K562 (cell line): ENCODE results near the gene SLC17A8. TPM values are rescaled to one million over a fixed set of nuclear protein-coding genes. Genes with fewer than 3 reads are reported as not detected.

ENCODE experiments used
- ATAC-seq: fragments of 200-7000 bp; cut with Tn5 transposase; 3 replicates; pipeline ENCODE4 v1.9.1; 2020; ENCODE audit warnings: moderate library complexity
- BruUV-seq: library from RNA; stranded (reverse); fragments of 400-500 nt; replicated peaks from 2 replicates; lab custom pipeline; 2021; lab: Mats Ljungman, UMichigan
- CTCF ChIA-PET: fragments of 300-600 bp; formaldehyde crosslinking; extraction: SDS; loops from one replicate; lab custom pipeline; 2021; ENCODE audit warnings: low intra/inter-chr PET ratio; lab: Yijun Ruan, JAX
- POLR2A ChIA-PET: fragments of 300-600, 350-650 bp; sonication (Branson Sonifier 250); formaldehyde crosslinking; extraction: SDS; loops from one replicate; lab custom pipeline; 2021; ENCODE audit warnings: antibody characterized with exemption, inconsistent platforms; lab: Yijun Ruan, JAX
- DNase-seq, 4 experiments: peaks; one replicate each; pipeline versions ENCODE4 v3.0.0 to v3.0.0-alpha.2; 2011 to 2018; ENCODE audit warnings: low spot score in 3 of 4, mixed read lengths in 3 of 4; ENCODE audit errors: extremely low read depth in 1 of 4
- FAIRE-seq: peaks from 2 replicates; lab custom pipeline; 2011; peaks lifted over from hg19 to GRCh38; lab: Jason Lieb, UNC
- H2AFZ ChIP-seq: 2 replicates; pipeline ENCODE4 v1.6.0; 2011; ENCODE audit warnings: low read depth, low read length, control low read depth, inconsistent platforms
- H3K27ac ChIP-seq: fragments of 200-600 bp; 3 replicates; pipeline ENCODE4 v1.8.0; 2011; ENCODE audit warnings: low read depth, mild to moderate bottlenecking, control low read depth, inconsistent platforms, low read length, moderate library complexity, mixed read lengths; ENCODE audit errors: extremely low read depth
- H3K27me3 ChIP-seq, 2 experiments: fragments of 300-600 bp in 1 of 2; 2 replicates in 1 of 2; 3 replicates in 1 of 2; pipeline versions ENCODE4 v1.6.0 to v1.8.0; 2011; ENCODE audit warnings: inconsistent platforms in 2 of 2, low read length in 2 of 2, mild to moderate bottlenecking in 1 of 2, mixed read lengths in 1 of 2, moderate library complexity in 1 of 2; ENCODE audit not compliant: control insufficient read depth in 2 of 2, insufficient read depth in 2 of 2
- H3K36me3 ChIP-seq: fragments of 300-600 bp; 3 replicates; pipeline ENCODE4 v1.8.0; 2011; ENCODE audit warnings: mild to moderate bottlenecking, low read length, inconsistent platforms; ENCODE audit not compliant: control insufficient read depth, insufficient read depth
- H3K4me1 ChIP-seq, 2 experiments: fragments of 200-600 bp in 1 of 2; replicated peaks in 1 of 2; 2 replicates in 1 of 2; 3 replicates in 1 of 2; pipeline versions ENCODE4 v1.5.1 to v1.8.0; 2011; ENCODE audit warnings: inconsistent platforms in 2 of 2, low read length in 2 of 2, mild to moderate bottlenecking in 1 of 2, mixed read lengths in 1 of 2, moderate library complexity in 1 of 2; ENCODE audit not compliant: control insufficient read depth in 2 of 2, insufficient read depth in 2 of 2
- H3K4me2 ChIP-seq: 2 replicates; pipeline ENCODE4 v1.6.1; 2011; ENCODE audit warnings: low read length, control low read depth, inconsistent platforms, mixed read lengths; ENCODE audit not compliant: insufficient read depth
- H3K4me3 ChIP-seq: fragments of 200-600 bp; sonication (generic), shearing (Covaris generic); 2 replicates; pipeline ENCODE4 v1.5.1; 2016; ENCODE audit warnings: control low read depth, inconsistent platforms
- H3K79me2 ChIP-seq: fragments of 200-600 bp; 3 replicates; pipeline ENCODE4 v1.8.0; 2011; ENCODE audit warnings: low read length, inconsistent platforms; ENCODE audit not compliant: control insufficient read depth, insufficient read depth
- H3K9ac ChIP-seq, 2 experiments: 2 replicates each; pipeline versions ENCODE4 v1.6.0 to v1.6.1; 2011; ENCODE audit warnings: low read depth in 2 of 2, low read length in 2 of 2, control low read depth in 1 of 2, inconsistent platforms in 1 of 2, mild to moderate bottlenecking in 1 of 2, mixed read lengths in 1 of 2; ENCODE audit not compliant: insufficient read depth in 1 of 2
- H3K9me1 ChIP-seq: one replicate; pipeline ENCODE4 v1.6.0; 2011; ENCODE audit warnings: inconsistent platforms, mild to moderate bottlenecking, low read length, moderate library complexity; ENCODE audit not compliant: control insufficient read depth, insufficient read depth
- H3K9me3 ChIP-seq: replicated peaks from 2 replicates; pipeline ENCODE4 v1.5.1; 2011; ENCODE audit warnings: low read depth, low read length, inconsistent platforms; ENCODE audit not compliant: control insufficient read depth, insufficient read depth
- H4K20me1 ChIP-seq: replicated peaks from 2 replicates; pipeline ENCODE4 v1.6.1; 2011; ENCODE audit warnings: low read length, inconsistent platforms, mixed read lengths; ENCODE audit not compliant: control insufficient read depth, insufficient read depth
- MYNN ChIP-seq, 2 experiments: sonication (generic); formaldehyde crosslinking in 1 of 2; IDR thresholded peaks; 2 replicates each; pipeline versions ENCODE4 v1.5.0 to v1.6.1; 2016 to 2020; ENCODE audit warnings: antibody characterized with exemption in 1 of 2, missing genetic modification reagents in 1 of 2
- TBL1XR1 ChIP-seq, 2 experiments: IDR thresholded peaks; 2 replicates each; pipeline ENCODE4 v1.6.1; 2012; ENCODE audit warnings: improper control_type of control experiment in 2 of 2, low read length in 2 of 2, mild to moderate bottlenecking in 1 of 2
- ZNF589 ChIP-seq: fragments of 200-800 bp; sonication (Bioruptor generic); IDR thresholded peaks from 2 replicates; pipeline ENCODE4 v1.6.1; 2016; ENCODE audit warnings: low read depth, missing genetic modification characterization, missing compliant biosample characterization
- WGBS: fragments of 100-300 bp; shearing (Covaris generic); methylation state at CpG from one replicate; pipeline ENCODE4 v1.1.6; 2016; ENCODE audit warnings: low coverage, mixed read lengths; ENCODE audit not compliant: insufficient coverage; ENCODE audit errors: missing lambda C conversion rate; 5-methylcytosine and 5-hydroxymethylcytosine counted together
- in situ Hi-C: fragments of 300-500 bp; cut with MboI; formaldehyde crosslinking; loops from 4 replicates; pipeline ENCODE4 v1.15.0; 2018; ENCODE audit warnings: inconsistent platforms, mixed read lengths
- intact Hi-C: fragments of 100-400 bp; cut with micrococcal nuclease; formaldehyde crosslinking; loops from 2 replicates; pipeline ENCODE4 v1.14.2; 2022
- polyA plus RNA-seq, 8 experiments: library from polyadenylated mRNA; depleted of rRNA in 4 of 8; stranded (reverse) in 5 of 8; unstranded in 3 of 8; fragments of >200 nt; fragmentation: Nextera tagmentation in 2 of 8; fragmentation: Illumina TruSeq in 1 of 8; extraction: Ambion mirVana in 2 of 8; extraction: Trizol in 1 of 8; gene quantifications; 2 replicates each; pipeline versions ENCODE4 v1.2.1 to v1.2.3, GENCODE V29; 2011 to 2014; ENCODE audit warnings: inconsistent platforms in 1 of 8, missing spikeins in 1 of 8
- total RNA-seq, 7 experiments: library from RNA; depleted of rRNA in 6 of 7; stranded (reverse); fragments of >200 nt in 6 of 7; fragmentation: Illumina TruSeq in 2 of 7; extraction: Trizol in 2 of 7; gene quantifications; 2 replicates each; pipeline versions ENCODE4 v1.2.1 to v1.2.3, GENCODE V29; 2011 to 2021; ENCODE audit warnings: low replicate concordance in 1 of 7
- TF ChIP-seq, protein P1 (sequence below): fragments of 450-650 bp; IDR thresholded peaks from 2 replicates; pipeline ENCODE4 v1.6.1; 2017; ENCODE audit warnings: antibody characterized with exemption
- TF ChIP-seq, protein P2 (sequence below), 2 experiments: fragments of 450-650 bp in 1 of 2; sonication (generic) in 1 of 2; formaldehyde crosslinking in 1 of 2; IDR thresholded peaks; 2 replicates each; pipeline versions ENCODE4 v1.7.1 to v1.9.0; 2016 to 2022; ENCODE audit warnings: inconsistent platforms in 1 of 2, mild to moderate bottlenecking in 1 of 2, missing genetic modification reagents in 1 of 2

Gene SLC17A8
- total and polyA plus RNA-seq, 9 of the 15 experiments (the other 6 are each of a cell fraction or from before 2014, with no cell fraction given): 0.03 TPM; not detected in 8

DNA sequence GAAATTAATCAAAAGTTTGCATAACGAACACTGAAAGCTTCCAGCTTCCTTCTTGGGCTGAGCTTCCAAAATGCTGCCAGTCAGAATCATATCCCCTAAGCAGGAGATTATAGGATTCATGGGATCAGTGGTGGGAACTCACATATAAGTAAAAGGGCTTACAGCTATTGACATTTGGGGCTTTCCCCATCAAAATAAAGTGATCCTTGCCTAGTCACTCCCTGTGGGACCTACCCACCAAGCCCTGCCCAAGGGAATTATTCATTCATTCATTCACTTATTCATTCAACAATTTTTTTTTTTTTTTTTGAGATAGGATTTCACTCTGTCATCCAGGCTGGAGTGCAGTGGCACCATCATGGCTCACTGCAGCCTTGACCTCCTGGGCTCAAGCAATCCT is 69.3 kb downstream of the SLC17A8 start:
- ChIA-PET CTCF (no interaction called here), POLR2A (no interaction called here)
- DNase-seq (no peak), FAIRE-seq (no peak), ATAC-seq (no peak)
- Histone ChIP-seq H3K27me3 (no peaks in the 10 kb centered on the region), H3K36me3 (no peaks in the 10 kb centered on the region), H3K4me1 (no peaks in the 10 kb centered on the region), H3K9me1 (no peaks in the 10 kb centered on the region), H3K9ac (no peak overlapping the region), H2AFZ (no peak overlapping the region), H3K4me2 (no peak overlapping the region), H3K27ac (no peak overlapping the region), H4K20me1 (no peaks in the 10 kb centered on the region), H3K4me3 (no peak overlapping the region), H3K79me2 (no peaks in the 10 kb centered on the region), H3K9me3 (no peaks in the 10 kb centered on the region)
- 0% methylated on average over 1 of the region's 1 CpG for WGBS
- TF ChIP-seq TBL1XR1 (IDR thresholded peaks at IDR 0.05; ENCODE audit: low read length in 2 of 2) (no peak), MYNN (IDR thresholded peaks at IDR 0.05) (no peak), MYNN (CRISPR knock-in tag; IDR thresholded peaks at IDR 0.05) (no peak), ZNF589 (no peak)
- TF ChIP-seq, protein P1, sequence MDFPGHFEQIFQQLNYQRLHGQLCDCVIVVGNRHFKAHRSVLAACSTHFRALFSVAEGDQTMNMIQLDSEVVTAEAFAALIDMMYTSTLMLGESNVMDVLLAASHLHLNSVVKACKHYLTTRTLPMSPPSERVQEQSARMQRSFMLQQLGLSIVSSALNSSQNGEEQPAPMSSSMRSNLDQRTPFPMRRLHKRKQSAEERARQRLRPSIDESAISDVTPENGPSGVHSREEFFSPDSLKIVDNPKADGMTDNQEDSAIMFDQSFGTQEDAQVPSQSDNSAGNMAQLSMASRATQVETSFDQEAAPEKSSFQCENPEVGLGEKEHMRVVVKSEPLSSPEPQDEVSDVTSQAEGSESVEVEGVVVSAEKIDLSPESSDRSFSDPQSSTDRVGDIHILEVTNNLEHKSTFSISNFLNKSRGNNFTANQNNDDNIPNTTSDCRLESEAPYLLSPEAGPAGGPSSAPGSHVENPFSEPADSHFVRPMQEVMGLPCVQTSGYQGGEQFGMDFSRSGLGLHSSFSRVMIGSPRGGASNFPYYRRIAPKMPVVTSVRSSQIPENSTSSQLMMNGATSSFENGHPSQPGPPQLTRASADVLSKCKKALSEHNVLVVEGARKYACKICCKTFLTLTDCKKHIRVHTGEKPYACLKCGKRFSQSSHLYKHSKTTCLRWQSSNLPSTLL: no peak
- TF ChIP-seq, protein P2, sequence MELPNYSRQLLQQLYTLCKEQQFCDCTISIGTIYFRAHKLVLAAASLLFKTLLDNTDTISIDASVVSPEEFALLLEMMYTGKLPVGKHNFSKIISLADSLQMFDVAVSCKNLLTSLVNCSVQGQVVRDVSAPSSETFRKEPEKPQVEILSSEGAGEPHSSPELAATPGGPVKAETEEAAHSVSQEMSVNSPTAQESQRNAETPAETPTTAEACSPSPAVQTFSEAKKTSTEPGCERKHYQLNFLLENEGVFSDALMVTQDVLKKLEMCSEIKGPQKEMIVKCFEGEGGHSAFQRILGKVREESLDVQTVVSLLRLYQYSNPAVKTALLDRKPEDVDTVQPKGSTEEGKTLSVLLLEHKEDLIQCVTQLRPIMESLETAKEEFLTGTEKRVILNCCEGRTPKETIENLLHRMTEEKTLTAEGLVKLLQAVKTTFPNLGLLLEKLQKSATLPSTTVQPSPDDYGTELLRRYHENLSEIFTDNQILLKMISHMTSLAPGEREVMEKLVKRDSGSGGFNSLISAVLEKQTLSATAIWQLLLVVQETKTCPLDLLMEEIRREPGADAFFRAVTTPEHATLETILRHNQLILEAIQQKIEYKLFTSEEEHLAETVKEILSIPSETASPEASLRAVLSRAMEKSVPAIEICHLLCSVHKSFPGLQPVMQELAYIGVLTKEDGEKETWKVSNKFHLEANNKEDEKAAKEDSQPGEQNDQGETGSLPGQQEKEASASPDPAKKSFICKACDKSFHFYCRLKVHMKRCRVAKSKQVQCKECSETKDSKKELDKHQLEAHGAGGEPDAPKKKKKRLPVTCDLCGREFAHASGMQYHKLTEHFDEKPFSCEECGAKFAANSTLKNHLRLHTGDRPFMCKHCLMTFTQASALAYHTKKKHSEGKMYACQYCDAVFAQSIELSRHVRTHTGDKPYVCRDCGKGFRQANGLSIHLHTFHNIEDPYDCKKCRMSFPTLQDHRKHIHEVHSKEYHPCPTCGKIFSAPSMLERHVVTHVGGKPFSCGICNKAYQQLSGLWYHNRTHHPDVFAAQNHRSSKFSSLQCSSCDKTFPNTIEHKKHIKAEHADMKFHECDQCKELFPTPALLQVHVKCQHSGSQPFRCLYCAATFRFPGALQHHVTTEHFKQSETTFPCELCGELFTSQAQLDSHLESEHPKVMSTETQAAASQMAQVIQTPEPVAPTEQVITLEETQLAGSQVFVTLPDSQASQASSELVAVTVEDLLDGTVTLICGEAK (IDR thresholded peaks at IDR 0.05): no peak
- TF ChIP-seq, protein P2 (CRISPR knock-in tag; IDR thresholded peaks at IDR 0.05): no peak
- intact Hi-C loops (no loop called here), in situ Hi-C loops (no loop called here)
- BruUV-seq: no TSS peak
